Erythroblast (primary cell): ENCODE measurements around the gene SARS2.

Source experiments
- GATA1 ChIP-seq: IDR thresholded peaks from 2 replicates; pipeline ENCODE4 v1.6.1; 2011; ENCODE audit warnings: low read depth, mild to moderate bottlenecking, control low read depth, low read length, moderate library complexity
- POLR2A ChIP-seq: IDR thresholded peaks from 2 replicates; pipeline ENCODE4 v1.6.1; 2011; ENCODE audit warnings: mild to moderate bottlenecking, low read length

DNA sequence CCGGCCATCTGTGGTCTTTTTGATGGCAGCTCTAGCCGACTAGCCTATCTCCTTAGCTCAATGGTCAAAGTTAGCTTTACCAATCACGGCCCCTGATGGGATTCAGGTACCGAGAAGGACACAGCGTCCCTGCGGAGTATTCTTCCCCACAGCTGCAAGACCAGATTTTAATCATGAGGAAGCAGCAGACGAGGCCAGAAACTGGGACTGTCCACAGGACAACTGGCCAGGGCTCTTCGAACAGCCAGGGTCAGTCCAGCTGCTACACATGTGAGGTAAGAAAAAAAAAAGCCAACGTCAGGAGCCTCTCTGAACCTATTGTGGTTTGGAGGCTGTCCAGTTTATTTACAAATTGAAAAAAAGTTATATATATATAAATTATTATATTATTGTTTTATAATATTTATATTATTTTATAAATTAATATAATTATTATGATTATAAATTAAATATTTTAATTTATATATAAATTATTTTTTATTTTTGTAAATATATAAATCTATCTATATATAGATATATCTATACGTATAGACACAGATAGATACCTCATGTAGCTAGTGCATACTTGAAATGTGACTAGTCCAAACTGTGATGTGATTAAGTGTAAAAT lies 63.3 kb downstream of the SARS2 start:
- no peak for TF ChIP-seq POLR2A
- TF ChIP-seq GATA1 = no peak
